ENCODE measurements around the gene MZF1.
"Not testable (repeated sequence)": the region's sequence is repeated elsewhere in the genome, so short reads cannot be mapped to it uniquely, and the experiment has no call there.

The MZF1 gene

GRCh38 chr19:58572818-58573657 is at the start of gene MZF1:
MZF1 (minus strand) TSS chr19:58573335; CDS start chr19:58571389, 1,946 bp downstream.
- Mint-ChIP-seq H3K9me3 (no peaks in the 10 kb centered on the region), H3K4me1 (ENCODE audit: low read depth) (peaks cover 47% of the 10 kb centered on the region), H3K27ac (peak within 1 kb of the TSS; percentile 98), H3K27me3 (no peaks in the 10 kb centered on the region), H3K36me3 (ENCODE audit: low read depth) (peaks cover 65% of the 10 kb centered on the region), H3K4me3 (peak within 1 kb of the TSS; percentile 85)
- intact Hi-C loops (cut with micrococcal nuclease), result loop anchor here (1.0 to 2.0 kb wide), 3 partner anchors 14 to 54 kb away; partner anchors contain the start of genes CHMP2A and ZBTB45

- intact Hi-C loops (cut with micrococcal nuclease); H3K27ac Mint-ChIP-seq; H3K9me3 Mint-ChIP-seq; H3K36me3 Mint-ChIP-seq (ENCODE audit: low read depth); H3K4me1 Mint-ChIP-seq (ENCODE audit: low read depth); H3K27me3 Mint-ChIP-seq; H3K4me3 Mint-ChIP-seq: not testable (repeated sequence)
Observed at GRCh38 chr19:58607213-58607612, 34.1 kb upstream of the MZF1 start.

DNA sequence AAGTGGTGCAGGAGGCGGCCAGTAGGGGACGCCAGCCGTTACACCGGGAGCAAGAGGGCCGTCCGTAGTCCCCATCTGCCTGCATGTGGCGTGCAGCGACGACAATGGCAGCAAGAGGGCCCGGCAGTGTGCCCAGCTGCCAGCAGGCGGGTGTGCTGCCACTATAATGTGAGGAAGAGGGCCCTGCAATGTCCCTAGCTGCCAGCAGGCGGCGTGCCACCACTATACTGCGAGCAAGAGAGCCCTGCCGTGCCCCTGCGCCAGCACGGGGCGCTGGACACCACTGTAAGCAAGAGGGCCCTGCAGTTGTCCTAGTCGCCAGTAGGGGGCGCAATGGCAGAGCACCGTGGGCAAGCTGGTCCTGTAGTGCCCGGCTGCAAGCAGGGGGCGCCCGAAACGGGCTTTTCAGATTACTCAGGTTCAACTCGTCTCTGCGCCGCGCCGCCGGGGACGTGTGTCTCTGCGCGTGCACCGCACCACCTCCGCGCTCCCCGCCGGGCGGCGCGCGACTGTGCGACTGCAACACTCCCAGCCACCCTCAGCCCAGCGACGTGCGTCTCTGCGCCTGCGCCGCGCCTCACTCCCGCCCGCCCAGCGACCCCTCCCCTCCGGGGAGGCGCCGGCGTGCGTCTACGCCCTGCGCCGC is 33.2 kb upstream of the MZF1 start:
- H3K4me1 Mint-ChIP-seq (ENCODE audit: low read depth); H3K9me3 Mint-ChIP-seq; H3K27ac Mint-ChIP-seq; H3K36me3 Mint-ChIP-seq (ENCODE audit: low read depth); intact Hi-C loops (cut with micrococcal nuclease); H3K4me3 Mint-ChIP-seq; H3K27me3 Mint-ChIP-seq: not testable (repeated sequence)

- Mint-ChIP-seq H3K4me1 (ENCODE audit: low read depth) (peaks cover 3% of the 10 kb centered on the region), H3K27me3 (no peaks in the 10 kb centered on the region), H3K27ac (no peak overlapping the region), H3K36me3 (ENCODE audit: low read depth) (peaks cover 42% of the 10 kb centered on the region), H3K4me3 (no peak overlapping the region), H3K9me3 (no peaks in the 10 kb centered on the region)
- intact Hi-C loops (cut with micrococcal nuclease), result no loop called here
Observed at GRCh38 chr19:58586133-58586765, 13.1 kb upstream of the MZF1 start.

DNA sequence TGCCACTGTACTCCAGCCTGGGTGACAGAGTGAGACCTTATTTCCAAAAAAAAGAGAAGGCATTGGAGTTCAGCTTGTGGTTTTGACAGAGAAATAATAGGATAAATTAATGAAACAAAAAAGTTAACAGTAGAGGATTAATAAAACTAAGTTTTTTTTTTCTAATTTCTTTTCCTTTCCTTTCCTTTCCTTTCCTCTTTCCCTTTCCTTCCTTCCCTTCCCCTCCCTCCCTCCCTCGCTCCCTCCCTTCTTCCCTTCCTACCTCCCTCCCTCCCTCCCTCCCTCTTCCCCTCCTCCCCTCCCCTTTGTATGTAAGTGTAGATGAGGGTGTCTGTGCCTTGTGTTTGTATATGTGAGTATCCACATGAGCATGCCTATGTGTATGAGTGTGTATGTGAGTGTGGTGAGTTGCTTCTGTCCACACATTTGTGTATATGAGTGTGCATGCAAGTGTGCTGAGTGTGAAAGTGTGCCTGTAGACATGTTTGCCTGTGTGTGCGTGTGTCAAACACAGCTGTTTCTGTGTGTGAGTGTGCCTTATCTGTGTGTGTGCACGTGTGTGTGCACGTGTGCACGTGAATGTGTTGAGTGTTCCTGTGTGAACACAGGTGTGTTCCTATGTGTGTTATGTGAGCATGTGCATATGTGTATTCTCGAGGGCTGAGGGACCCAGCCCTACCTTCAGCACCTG is 12.5 kb upstream of the MZF1 start:
- no peaks in the 10 kb centered on the region for H3K27me3 Mint-ChIP-seq
- intact Hi-C loops (cut with micrococcal nuclease), result no loop called here
- H3K4me3 Mint-ChIP-seq, result no peak overlapping the region
- H3K4me1 Mint-ChIP-seq (ENCODE audit: low read depth), result peaks cover 10% of the 10 kb centered on the region
- no peaks in the 10 kb centered on the region for H3K9me3 Mint-ChIP-seq
- peaks cover 45% of the 10 kb centered on the region for H3K36me3 Mint-ChIP-seq (ENCODE audit: low read depth)
- no peak overlapping the region for H3K27ac Mint-ChIP-seq

GRCh38 chr19:58584498-58585441 is 11.6 kb upstream of the MZF1 start:
- Mint-ChIP-seq H3K27me3 (no peaks in the 10 kb centered on the region), H3K27ac (no peak overlapping the region), H3K4me3 (no peak overlapping the region), H3K9me3 (no peaks in the 10 kb centered on the region), H3K36me3 (ENCODE audit: low read depth) (peaks cover 45% of the 10 kb centered on the region), H3K4me1 (ENCODE audit: low read depth) (peaks cover 14% of the 10 kb centered on the region)
- intact Hi-C loops (cut with micrococcal nuclease), result no loop called here

GRCh38 chr19:58582985-58583384 is 9.8 kb upstream of the MZF1 start:
- intact Hi-C loops (cut with micrococcal nuclease), result no loop called here
- H3K4me3 Mint-ChIP-seq, result no peak overlapping the region
- H3K27ac Mint-ChIP-seq, result no peak overlapping the region
- no peaks in the 10 kb centered on the region for H3K9me3 Mint-ChIP-seq
- peaks cover 59% of the 10 kb centered on the region for H3K36me3 Mint-ChIP-seq (ENCODE audit: low read depth)
- no peaks in the 10 kb centered on the region for H3K27me3 Mint-ChIP-seq
- peaks cover 32% of the 10 kb centered on the region for H3K4me1 Mint-ChIP-seq (ENCODE audit: low read depth)

DNA sequence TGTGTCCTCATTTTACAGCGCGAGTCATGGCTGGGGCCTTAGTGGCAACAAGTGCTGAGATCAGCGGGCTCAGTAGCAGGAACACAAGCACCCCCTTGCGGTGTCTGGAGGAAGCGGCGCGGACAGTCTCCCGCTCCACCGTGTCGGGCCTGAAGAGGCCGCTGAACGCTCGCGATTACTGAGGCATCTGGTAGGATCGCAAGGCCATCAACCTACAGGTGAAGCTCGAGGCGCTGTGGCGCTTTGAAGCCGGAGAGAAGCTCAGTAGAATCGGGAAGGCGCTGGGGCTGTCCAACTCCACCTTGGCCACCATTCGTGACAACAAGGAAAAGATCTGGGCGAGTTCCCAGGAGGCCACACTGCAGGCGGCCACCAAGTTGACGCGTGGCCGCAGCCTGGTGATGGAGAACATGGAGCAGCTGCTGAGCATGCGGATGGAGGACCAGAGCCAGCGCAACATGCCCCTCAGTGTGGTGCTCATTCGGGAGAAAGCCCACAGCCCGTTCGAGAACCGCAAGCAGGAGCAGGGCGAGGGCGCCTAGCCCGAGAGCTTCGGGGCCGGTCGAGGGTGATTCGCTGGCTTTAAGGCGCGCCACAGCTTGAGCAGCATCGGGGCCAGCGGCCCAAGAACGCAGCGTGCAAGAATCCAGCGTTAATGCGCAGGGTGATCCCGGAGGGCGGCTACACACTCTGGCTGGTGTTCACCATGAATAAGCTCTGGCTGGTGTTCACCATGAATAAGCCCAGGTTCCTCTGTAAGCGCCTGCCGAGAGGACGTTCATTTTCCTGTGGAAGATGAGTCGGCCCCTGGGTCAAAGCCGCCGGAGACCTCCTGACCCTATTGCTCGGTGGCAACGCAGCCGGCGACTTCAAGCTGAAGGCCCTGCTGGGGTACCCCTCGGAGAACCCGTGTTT is 8.3 kb upstream of the MZF1 start:
- H3K4me1 Mint-ChIP-seq (ENCODE audit: low read depth), result peaks cover 39% of the 10 kb centered on the region
- H3K4me3 Mint-ChIP-seq, result no peak overlapping the region

DNA sequence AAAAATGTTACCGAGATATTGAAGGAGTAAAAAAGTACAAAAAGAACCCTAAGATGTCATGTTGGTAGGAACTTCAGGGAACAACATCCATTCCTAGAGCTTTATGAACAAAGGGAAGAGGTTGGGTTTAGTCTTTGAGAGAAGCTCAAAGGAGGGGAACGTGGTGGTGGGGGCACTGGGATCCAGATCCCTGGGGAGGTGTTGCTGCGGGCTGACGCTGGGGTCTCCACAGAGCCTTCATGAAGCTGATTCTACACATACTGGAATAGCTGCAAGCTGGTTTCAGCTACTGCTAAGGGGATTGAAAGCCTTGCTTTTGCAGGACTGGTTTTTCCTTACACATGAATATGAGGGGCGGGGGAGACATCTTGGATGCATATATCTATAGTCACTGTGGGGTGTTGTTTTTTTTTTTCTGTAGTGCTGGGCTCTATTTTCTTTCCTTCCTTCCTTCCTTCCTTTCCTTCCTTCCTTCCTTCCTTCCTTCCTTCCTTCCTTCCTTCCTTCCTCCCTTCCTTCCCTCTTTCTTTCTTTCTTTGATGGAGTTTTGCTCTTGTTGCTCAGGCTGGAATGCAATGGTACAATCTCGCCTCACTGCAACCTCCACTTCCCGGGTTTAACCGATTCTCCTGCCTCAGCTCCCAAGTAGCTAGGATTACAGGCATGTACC is 6.5 kb upstream of the MZF1 start:
- H3K9me3 Mint-ChIP-seq, result no peaks in the 10 kb centered on the region
- H3K27me3 Mint-ChIP-seq, result no peaks in the 10 kb centered on the region
- no peak overlapping the region for H3K4me3 Mint-ChIP-seq
- no peak overlapping the region for H3K27ac Mint-ChIP-seq
- intact Hi-C loops (cut with micrococcal nuclease), result no loop called here
- peaks cover 44% of the 10 kb centered on the region for H3K4me1 Mint-ChIP-seq (ENCODE audit: low read depth)
- H3K36me3 Mint-ChIP-seq (ENCODE audit: low read depth), result peaks cover 56% of the 10 kb centered on the region

More for the DNA sequence above, 8.3 kb upstream of the MZF1 start:
- intact Hi-C loops (cut with micrococcal nuclease), result no loop called here
- no peaks in the 10 kb centered on the region for H3K9me3 Mint-ChIP-seq
- no peaks in the 10 kb centered on the region for H3K27me3 Mint-ChIP-seq
- H3K36me3 Mint-ChIP-seq (ENCODE audit: low read depth), result peaks cover 70% of the 10 kb centered on the region
- peak overlapping the region; percentile 75 for H3K27ac Mint-ChIP-seq

- Mint-ChIP-seq H3K9me3 (no peaks in the 10 kb centered on the region), H3K36me3 (ENCODE audit: low read depth) (peaks cover 52% of the 10 kb centered on the region), H3K4me3 (no peak overlapping the region), H3K4me1 (ENCODE audit: low read depth) (peaks cover 53% of the 10 kb centered on the region), H3K27ac (peak overlapping the region; percentile 20), H3K27me3 (no peaks in the 10 kb centered on the region)
- intact Hi-C loops (cut with micrococcal nuclease), result no loop called here
Observed at GRCh38 chr19:58578012-58578925, 5.1 kb upstream of the MZF1 start.

DNA sequence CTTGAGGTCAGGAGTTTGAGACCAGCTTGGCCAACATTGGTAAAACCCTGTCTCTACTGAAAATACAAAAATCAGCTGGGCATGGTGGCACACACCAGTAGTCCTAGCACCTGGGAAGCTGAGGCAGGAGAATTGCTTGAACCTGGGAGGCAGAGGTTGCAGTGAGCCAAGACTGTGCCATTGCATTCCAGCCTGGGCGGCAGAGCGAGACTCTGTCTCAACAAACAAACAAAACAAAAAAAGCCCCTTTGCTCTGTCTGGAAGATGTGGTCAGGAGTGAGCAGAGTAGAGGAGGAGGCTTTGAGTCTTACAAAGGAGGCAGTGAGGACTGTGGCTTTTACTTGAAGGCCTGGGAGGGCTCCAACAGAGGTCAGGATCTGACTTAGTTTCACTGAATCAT is 4.4 kb upstream of the MZF1 start:
- H3K27ac Mint-ChIP-seq, result peak overlapping the region; percentile 20
- not testable (repeated sequence) for H3K4me3 Mint-ChIP-seq, H3K27me3 Mint-ChIP-seq

More for the DNA sequence above, 4.4 kb upstream of the MZF1 start:
- H3K4me1 Mint-ChIP-seq (ENCODE audit: low read depth), result peaks cover 53% of the 10 kb centered on the region
- intact Hi-C loops (cut with micrococcal nuclease); H3K9me3 Mint-ChIP-seq: not testable (repeated sequence)
- H3K36me3 Mint-ChIP-seq (ENCODE audit: low read depth), result peaks cover 52% of the 10 kb centered on the region
